Activated CD4-positive, alpha-beta T cell treated with anti-CD3 and anti-CD28 coated beads, Interleukin-2, amount 10 ng/mL, durations not matched to agents 24 days and 14 days (primary cell): ENCODE measurements around the gene ZBTB44. TPM values are rescaled to one million over a fixed set of nuclear protein-coding genes. Genes with fewer than 3 reads are reported as not detected.
"Not testable (repeated sequence)": the region's sequence is repeated elsewhere in the genome, so short reads cannot be mapped to it uniquely, and the experiment has no call there.

Source experiments
- DNase-seq: peaks from one replicate; pipeline ENCODE4 v3.0.0; 2022
- H3K27ac Mint-ChIP-seq: one replicate; pipeline ENCODE4 v1.8.0; 2022; ENCODE audit warnings: mild to moderate bottlenecking, mixed read lengths
- H3K27me3 Mint-ChIP-seq: one replicate; pipeline ENCODE4 v1.8.0; 2022; ENCODE audit warnings: mixed read lengths
- H3K36me3 Mint-ChIP-seq: one replicate; pipeline ENCODE4 v1.8.0; 2022; ENCODE audit warnings: low read depth, mild to moderate bottlenecking, mixed read lengths
- H3K4me1 Mint-ChIP-seq: one replicate; pipeline ENCODE4 v1.8.0; 2021; ENCODE audit warnings: mixed read lengths
- H3K4me3 Mint-ChIP-seq: one replicate; pipeline ENCODE4 v1.8.0; 2022; ENCODE audit warnings: mild to moderate bottlenecking, moderate library complexity, mixed read lengths
- H3K9me3 Mint-ChIP-seq: one replicate; pipeline ENCODE4 v1.8.0; 2021; ENCODE audit warnings: mixed read lengths
- intact Hi-C: fragments of 100-400 bp; cut with micrococcal nuclease; formaldehyde crosslinking; loops from one replicate; pipeline ENCODE4 v1.15.1; 2023
- total RNA-seq: library from RNA; stranded (reverse); gene quantifications from 2 replicates; pipeline ENCODE4 v1.2.3, GENCODE V29; 2022

The ZBTB44 gene
- total RNA-seq, 1 donor from 2014 or later = 36.0 TPM

- no peak for DNase-seq
- no peaks in the 10 kb centered on the region for H3K9me3 Mint-ChIP-seq
- H3K4me1 Mint-ChIP-seq = no peaks in the 10 kb centered on the region
- H3K27ac Mint-ChIP-seq = no peak overlapping the region
- H3K36me3 Mint-ChIP-seq = no peaks in the 10 kb centered on the region
- no peak overlapping the region for H3K4me3 Mint-ChIP-seq
- intact Hi-C loops = no loop called here
- no peaks in the 10 kb centered on the region for H3K27me3 Mint-ChIP-seq
These were observed 114.9 kb downstream of the ZBTB44 start for GRCh38 chr11:130199792-130200191.

- Mint-ChIP-seq H3K4me1 (no peaks in the 10 kb centered on the region), H3K27me3 (no peaks in the 10 kb centered on the region), H3K27ac (no peak overlapping the region), H3K9me3 (no peaks in the 10 kb centered on the region), H3K36me3 (no peaks in the 10 kb centered on the region), H3K4me3 (no peak overlapping the region)
- intact Hi-C loops = no loop called here
- DNase-seq = no peak
These were observed 115.8 kb downstream of the ZBTB44 start for GRCh38 chr11:130198964-130199363.

GRCh38 chr11:130198292-130198691 lies 116.4 kb downstream of the ZBTB44 start:
- H3K9me3 Mint-ChIP-seq = no peaks in the 10 kb centered on the region
- no peaks in the 10 kb centered on the region for H3K4me1 Mint-ChIP-seq
- no peaks in the 10 kb centered on the region for H3K27me3 Mint-ChIP-seq
- DNase-seq = no peak
- H3K36me3 Mint-ChIP-seq = no peaks in the 10 kb centered on the region
- H3K27ac Mint-ChIP-seq = no peak overlapping the region
- intact Hi-C loops = no loop called here
- no peak overlapping the region for H3K4me3 Mint-ChIP-seq

- Mint-ChIP-seq H3K4me1 (no peaks in the 10 kb centered on the region), H3K36me3 (no peaks in the 10 kb centered on the region), H3K27me3 (no peaks in the 10 kb centered on the region), H3K4me3 (no peak overlapping the region), H3K9me3 (no peaks in the 10 kb centered on the region), H3K27ac (no peak overlapping the region)
- DNase-seq = no peak
- intact Hi-C loops = no loop called here
These were observed 117.2 kb downstream of the ZBTB44 start for GRCh38 chr11:130197386-130198035.

- H3K9me3 Mint-ChIP-seq = no peaks in the 10 kb centered on the region
These were observed 120.3 kb downstream of the ZBTB44 start for GRCh38 chr11:130194241-130195023.

GRCh38 chr11:130193551-130193950 lies 121.2 kb downstream of the ZBTB44 start:
- H3K9me3 Mint-ChIP-seq, H3K27ac Mint-ChIP-seq, H3K36me3 Mint-ChIP-seq, H3K4me3 Mint-ChIP-seq, DNase-seq, H3K4me1 Mint-ChIP-seq, H3K27me3 Mint-ChIP-seq, intact Hi-C loops: not testable (repeated sequence)

More at GRCh38 chr11:130194241-130195023, 120.3 kb downstream of the ZBTB44 start:
- no peaks in the 10 kb centered on the region for H3K4me1 Mint-ChIP-seq
- H3K27me3 Mint-ChIP-seq = no peaks in the 10 kb centered on the region
- no peak for DNase-seq
- H3K27ac Mint-ChIP-seq = no peak overlapping the region
- no peaks in the 10 kb centered on the region for H3K36me3 Mint-ChIP-seq
- intact Hi-C loops = no loop called here
- H3K4me3 Mint-ChIP-seq = no peak overlapping the region

GRCh38 chr11:130192845-130193267 lies 121.9 kb downstream of the ZBTB44 start:
- no peaks in the 10 kb centered on the region for H3K4me1 Mint-ChIP-seq
- no peak for DNase-seq
- H3K9me3 Mint-ChIP-seq = no peaks in the 10 kb centered on the region
- intact Hi-C loops = no loop called here
- H3K36me3 Mint-ChIP-seq = no peaks in the 10 kb centered on the region
- H3K27ac Mint-ChIP-seq = no peak overlapping the region
- no peak overlapping the region for H3K4me3 Mint-ChIP-seq
- H3K27me3 Mint-ChIP-seq = no peaks in the 10 kb centered on the region

GRCh38 chr11:130191896-130192295 lies 122.8 kb downstream of the ZBTB44 start:
- no peaks in the 10 kb centered on the region for H3K27me3 Mint-ChIP-seq
- H3K27ac Mint-ChIP-seq = no peak overlapping the region
- H3K36me3 Mint-ChIP-seq = no peaks in the 10 kb centered on the region
- H3K4me1 Mint-ChIP-seq = no peaks in the 10 kb centered on the region
- no peak for DNase-seq
- no peak overlapping the region for H3K4me3 Mint-ChIP-seq
- no peaks in the 10 kb centered on the region for H3K9me3 Mint-ChIP-seq
- intact Hi-C loops = no loop called here

GRCh38 chr11:130190371-130190881 lies 124.3 kb downstream of the ZBTB44 start:
- Mint-ChIP-seq H3K4me3 (no peak overlapping the region), H3K36me3 (no peaks in the 10 kb centered on the region), H3K27ac (no peak overlapping the region), H3K9me3 (no peaks in the 10 kb centered on the region), H3K27me3 (peaks cover 4% of the 10 kb centered on the region), H3K4me1 (no peaks in the 10 kb centered on the region)
- DNase-seq = no peak
- intact Hi-C loops = no loop called here

- Mint-ChIP-seq H3K36me3 (no peaks in the 10 kb centered on the region), H3K27ac (no peak overlapping the region), H3K4me1 (no peaks in the 10 kb centered on the region), H3K4me3 (no peak overlapping the region), H3K27me3 (peaks cover 4% of the 10 kb centered on the region), H3K9me3 (no peaks in the 10 kb centered on the region)
- intact Hi-C loops = no loop called here
- no peak for DNase-seq
These were observed 125.1 kb downstream of the ZBTB44 start for GRCh38 chr11:130189492-130190210.

- Mint-ChIP-seq H3K27me3 (peaks cover 8% of the 10 kb centered on the region), H3K4me1 (no peaks in the 10 kb centered on the region), H3K9me3 (no peaks in the 10 kb centered on the region), H3K27ac (no peak overlapping the region), H3K4me3 (no peak overlapping the region), H3K36me3 (no peaks in the 10 kb centered on the region)
- intact Hi-C loops = no loop called here
- DNase-seq = no peak
These were observed 126.0 kb downstream of the ZBTB44 start for GRCh38 chr11:130188585-130189347.

GRCh38 chr11:130188047-130188446 lies 126.7 kb downstream of the ZBTB44 start:
- no peaks in the 10 kb centered on the region for H3K36me3 Mint-ChIP-seq
- intact Hi-C loops = no loop called here
- no peak overlapping the region for H3K27ac Mint-ChIP-seq
- no peak overlapping the region for H3K4me3 Mint-ChIP-seq
- no peak for DNase-seq
- H3K27me3 Mint-ChIP-seq = peaks cover 10% of the 10 kb centered on the region
- H3K9me3 Mint-ChIP-seq = no peaks in the 10 kb centered on the region
- no peaks in the 10 kb centered on the region for H3K4me1 Mint-ChIP-seq

GRCh38 chr11:130187096-130187495 lies 127.6 kb downstream of the ZBTB44 start:
- Mint-ChIP-seq H3K27me3 (peaks cover 10% of the 10 kb centered on the region), H3K36me3 (no peaks in the 10 kb centered on the region), H3K9me3 (no peaks in the 10 kb centered on the region), H3K4me3 (no peak overlapping the region), H3K27ac (no peak overlapping the region), H3K4me1 (no peaks in the 10 kb centered on the region)
- DNase-seq = no peak
- intact Hi-C loops = no loop called here
